Endothelial cell of umbilical vein (primary cell): ENCODE measurements around the gene QRICH2. TPM values are rescaled to one million over a fixed set of nuclear protein-coding genes. Genes with fewer than 3 reads are reported as not detected.

Experiments used
- BruUV-seq: library from RNA; stranded (reverse); fragments of 400-500 nt; replicated peaks from 2 replicates; lab custom pipeline; 2021; lab: Mats Ljungman, UMichigan
- CTCF ChIA-PET: fragments of 300-600, 350-600 bp; sonication (Branson Sonifier 250); formaldehyde crosslinking; loops from one replicate; lab custom pipeline; 2021; ENCODE audit warnings: antibody characterized with exemption, inconsistent platforms; lab: Charles Lee
- POLR2A ChIA-PET: fragments of 300-600, 350-600 bp; sonication (Branson Sonifier 250); formaldehyde crosslinking; loops from one replicate; lab custom pipeline; 2021; ENCODE audit warnings: antibody characterized with exemption, inconsistent platforms; lab: Charles Lee
- DNase-seq: peaks from one replicate; pipeline ENCODE4 v3.0.0-alpha.2; 2011; ENCODE audit warnings: low read depth, low spot score
- FAIRE-seq: peaks from 2 replicates; lab custom pipeline; 2011; peaks lifted over from hg19 to GRCh38; lab: Jason Lieb, UNC
- H2AFZ ChIP-seq: 2 replicates; pipeline ENCODE4 v1.6.0; 2012; ENCODE audit warnings: low read depth, low read length, control low read depth, inconsistent platforms
- H3K27ac ChIP-seq: 2 replicates; pipeline ENCODE4 v1.5.1; 2011; ENCODE audit warnings: low read depth, mild to moderate bottlenecking, control low read depth, low read length, moderate library complexity; ENCODE audit not compliant: insufficient read depth
- H3K27me3 ChIP-seq, 2 experiments: 2 replicates each; pipeline versions ENCODE4 v1.6.0 to v1.6.1; 2011; ENCODE audit warnings: low read length in 2 of 2, mixed read lengths in 1 of 2; ENCODE audit not compliant: control insufficient read depth in 2 of 2, insufficient read depth in 2 of 2
- H3K36me3 ChIP-seq, 2 experiments: 2 replicates in 1 of 2; 3 replicates in 1 of 2; pipeline ENCODE4 v1.5.1; 2011; ENCODE audit warnings: low read length in 2 of 2, mild to moderate bottlenecking in 1 of 2, moderate library complexity in 1 of 2; ENCODE audit not compliant: control insufficient read depth in 2 of 2, insufficient read depth in 2 of 2; ENCODE audit errors: extremely low read depth in 1 of 2
- H3K4me1 ChIP-seq: 3 replicates; pipeline ENCODE4 v1.5.1; 2011; ENCODE audit warnings: mild to moderate bottlenecking, low read length; ENCODE audit not compliant: control insufficient read depth, insufficient read depth; ENCODE audit errors: extremely low read depth
- H3K4me2 ChIP-seq: 2 replicates; pipeline ENCODE4 v1.6.1; 2011; ENCODE audit warnings: low read length, control low read depth, mixed read lengths; ENCODE audit not compliant: insufficient read depth
- H3K4me3 ChIP-seq, 3 experiments: fragments of 200-600 bp in 1 of 3; sonication (generic), shearing (Covaris generic) in 1 of 3; replicated peaks in 1 of 3; 2 replicates each; pipeline ENCODE4 v1.5.1; 2011 to 2016; ENCODE audit warnings: control low read depth in 3 of 3, low read length in 3 of 3, mild to moderate bottlenecking in 2 of 3, inconsistent platforms in 1 of 3, low read depth in 1 of 3, moderate library complexity in 1 of 3; ENCODE audit not compliant: insufficient read depth in 1 of 3
- H3K79me2 ChIP-seq: 2 replicates; pipeline ENCODE4 v1.6.0; 2012; ENCODE audit warnings: low read length, inconsistent platforms; ENCODE audit not compliant: control insufficient read depth, insufficient read depth
- H3K9ac ChIP-seq: replicated peaks from 2 replicates; pipeline ENCODE3; 2011; ENCODE audit warnings: low read length, control low read depth; ENCODE audit not compliant: insufficient read depth; ENCODE audit errors: extremely low read depth
- H3K9me1 ChIP-seq: replicated peaks from 3 replicates; pipeline ENCODE4 v1.6.0; 2011; ENCODE audit warnings: mild to moderate bottlenecking, low read length; ENCODE audit not compliant: control insufficient read depth, insufficient read depth; ENCODE audit errors: extremely low read depth
- H3K9me3 ChIP-seq: replicated peaks from 2 replicates; pipeline ENCODE4 v1.5.1; 2012; ENCODE audit warnings: low read length, inconsistent platforms; ENCODE audit not compliant: control insufficient read depth, insufficient read depth
- H4K20me1 ChIP-seq: replicated peaks from 2 replicates; pipeline ENCODE3; 2011; ENCODE audit warnings: mild to moderate bottlenecking, low read length; ENCODE audit not compliant: control insufficient read depth, insufficient read depth; ENCODE audit errors: extremely low read depth
- CTCF ChIP-seq, 2 donors: IDR thresholded peaks; 1 replicate in 1 of 2; 2 replicates in 1 of 2; pipeline ENCODE4 v1.5.1; 2011; ENCODE audit warnings: low read length in 2 of 2, mild to moderate bottlenecking in 2 of 2, moderate library complexity in 2 of 2, control low read depth in 1 of 2, inconsistent platforms in 1 of 2, low read depth in 1 of 2; ENCODE audit not compliant: insufficient read depth in 1 of 2; ENCODE audit errors: extremely low read depth in 1 of 2
- EZH2 ChIP-seq: IDR thresholded peaks from 2 replicates; pipeline ENCODE4 v1.6.1; 2012; ENCODE audit warnings: borderline replicate concordance, low read depth, mild to moderate bottlenecking, moderate library complexity, low read length, inconsistent platforms; ENCODE audit not compliant: severe bottlenecking
- FOS ChIP-seq: IDR thresholded peaks from 2 replicates; pipeline ENCODE4 v1.6.1; 2011; ENCODE audit warnings: mild to moderate bottlenecking, low read length, moderate library complexity, borderline replicate concordance; ENCODE audit not compliant: insufficient read depth
- GATA2 ChIP-seq: IDR thresholded peaks from 2 replicates; pipeline ENCODE4 v1.7.0; 2011; ENCODE audit warnings: low read depth, mild to moderate bottlenecking, moderate library complexity, mixed read lengths, low read length; ENCODE audit not compliant: insufficient read length, insufficient read depth
- JUN ChIP-seq: IDR thresholded peaks from 2 replicates; pipeline ENCODE4 v1.6.1; 2011; ENCODE audit warnings: borderline replicate concordance, low read depth; ENCODE audit not compliant: insufficient read length, insufficient read depth
- MYC ChIP-seq: IDR thresholded peaks from one replicate; pipeline ENCODE4 v1.6.1; 2011; ENCODE audit warnings: mild to moderate bottlenecking, low read depth, low read length
- POLR2A ChIP-seq: IDR thresholded peaks from 2 replicates; pipeline ENCODE4 v1.6.1; 2012; ENCODE audit warnings: low read depth, mild to moderate bottlenecking, control low read depth, low read length
- POLR2AphosphoS5 ChIP-seq: IDR thresholded peaks from 2 replicates; pipeline ENCODE4 v1.6.1; 2012; ENCODE audit warnings: low read depth, mild to moderate bottlenecking, control low read depth, low read length, moderate library complexity; ENCODE audit not compliant: insufficient read depth
- dilution Hi-C: fragments of 300-500 bp; cut with MboI; formaldehyde crosslinking; loops from one replicate; pipeline ENCODE4 v1.15.0; 2019; ENCODE audit warnings: low sequenced_read_pairs; ENCODE audit not compliant: extremely low pct_ligation_motif_present
- intact Hi-C: fragments of 100-400 bp; cut with micrococcal nuclease; formaldehyde crosslinking; loops from one replicate; pipeline ENCODE4 v1.10.0; 2022
- polyA plus RNA-seq, 4 experiments: library from polyadenylated mRNA; depleted of rRNA in 3 of 4; stranded (reverse) in 3 of 4; unstranded in 1 of 4; fragments of >200 nt; gene quantifications; 2 replicates each; pipeline versions ENCODE4 v1.2.1 to v1.2.3, GENCODE V29; 2011 to 2012; ENCODE audit warnings: missing spikeins in 1 of 4
- total RNA-seq: library from RNA; stranded (reverse); gene quantifications from 2 replicates; pipeline ENCODE4 v1.2.3, GENCODE V29; 2021
- TF ChIP-seq, protein P1 (sequence below): IDR thresholded peaks from 2 replicates; pipeline ENCODE4 v1.6.1; 2011; ENCODE audit not compliant: insufficient read depth, insufficient read length

The QRICH2 gene
- total and polyA plus RNA-seq, 2 donors (not counting 3 experiments of a cell fraction or from before 2014, with no cell fraction given): 6.7 to 9.6 TPM

GRCh38 chr17:76277300-76278267 is 30.5 kb downstream of the QRICH2 start:
- ChIA-PET CTCF (interaction anchor here (1.3 to 14.1 kb wide), 4 partner anchors 11 to 156 kb away, joined by 5 to 320 read pairs (median 84); no protein-coding TSS in a partner anchor), POLR2A (interaction anchor here (2.0 kb wide), 1 partner anchor 156 kb away, joined by 5 read pairs; no protein-coding TSS in a partner anchor)
- dilution Hi-C loops: no loop called here

More at GRCh38 chr17:76277300-76278267, 30.5 kb downstream of the QRICH2 start:
- BruUV-seq: no TSS peak
- Histone ChIP-seq H3K27me3 (no peaks in the 10 kb centered on the region), H3K27ac (no peak overlapping the region), H3K4me3 (no peak overlapping the region), H3K4me2 (no peak overlapping the region), H3K79me2 (no peaks in the 10 kb centered on the region), H3K9me1 (no peaks in the 10 kb centered on the region), H3K36me3 (peaks cover 0 to 2% of the 10 kb centered on the region in 2 experiments), H4K20me1 (no peaks in the 10 kb centered on the region), H3K9ac (no peak overlapping the region), H3K9me3 (no peaks in the 10 kb centered on the region), H2AFZ (no peak overlapping the region), H3K4me1 (no peaks in the 10 kb centered on the region)
- intact Hi-C loops: loop anchor here (2.0 to 10.0 kb wide), 3 partner anchors 29 to 263 kb away; no protein-coding TSS in a partner anchor
- TF ChIP-seq JUN (no peak), POLR2A (no peak), POLR2AphosphoS5 (no peak), MYC (no peak), GATA2 (no peak), FOS (no peak), CTCF (IDR thresholded peaks at IDR 0.05; ENCODE audit: extremely low read depth in 1 of 2, insufficient read depth in 1 of 2, low read depth in 1 of 2, low read length in 2 of 2) (no peak), EZH2 (no peak)
- TF ChIP-seq, protein P1, sequence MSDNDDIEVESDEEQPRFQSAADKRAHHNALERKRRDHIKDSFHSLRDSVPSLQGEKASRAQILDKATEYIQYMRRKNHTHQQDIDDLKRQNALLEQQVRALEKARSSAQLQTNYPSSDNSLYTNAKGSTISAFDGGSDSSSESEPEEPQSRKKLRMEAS: no peak
- DNase-seq (no peak), FAIRE-seq (no peak)
